Ishikawa (cell line): ENCODE results near the gene DUSP16.

Experiments used
- CREB1 ChIP-seq: IDR thresholded peaks from 2 replicates; pipeline ENCODE4 v1.6.1; 2012; ENCODE audit warnings: low read depth
- EP300 ChIP-seq: IDR thresholded peaks from 2 replicates; pipeline ENCODE4 v1.6.1; 2012; ENCODE audit warnings: borderline replicate concordance
- NFIC ChIP-seq: IDR thresholded peaks from 2 replicates; pipeline ENCODE4 v1.6.1; 2012
- RAD21 ChIP-seq: IDR thresholded peaks from 2 replicates; pipeline ENCODE4 v1.6.1; 2012; ENCODE audit warnings: low read depth
- REST ChIP-seq: IDR thresholded peaks from 2 replicates; pipeline ENCODE4 v1.6.1; 2012; ENCODE audit warnings: low read depth, mild to moderate bottlenecking
- TAF1 ChIP-seq: IDR thresholded peaks from 2 replicates; pipeline ENCODE4 v1.6.1; 2012; ENCODE audit warnings: low read depth, mild to moderate bottlenecking
- TCF12 ChIP-seq: IDR thresholded peaks from 2 replicates; pipeline ENCODE4 v1.6.1; 2012; ENCODE audit warnings: low read depth
- TEAD4 ChIP-seq: IDR thresholded peaks from 2 replicates; pipeline ENCODE4 v1.6.1; 2012
- ZBTB7A ChIP-seq: IDR thresholded peaks from 2 replicates; pipeline ENCODE4 v1.6.1; 2012; ENCODE audit warnings: low read depth

GRCh38 chr12:12483438-12483837 lies 79.2 kb downstream of the DUSP16 start:
- TF ChIP-seq ZBTB7A (no peak), TCF12 (no peak), TEAD4 (no peak), EP300 (no peak), CREB1 (no peak), REST (no peak), NFIC (no peak), RAD21 (no peak), TAF1 (no peak)
